HepG2 (cell line): Measurements from ENCODE around the gene VCL. TPM values are rescaled to one million over a fixed set of nuclear protein-coding genes. Genes with fewer than 3 reads are reported as not detected.

ENCODE experiments used
- ATAC-seq: fragments of 200-7000 bp; cut with Tn5 transposase; 3 replicates; pipeline ENCODE4 v1.9.1; 2020; ENCODE audit warnings: mild to moderate bottlenecking, moderate library complexity
- BruUV-seq: library from RNA; stranded (reverse); fragments of 400-500 nt; replicated peaks from 2 replicates; lab custom pipeline; 2021; lab: Mats Ljungman, UMichigan
- CTCF ChIA-PET: fragments of 300-600 bp; formaldehyde crosslinking; extraction: SDS; loops from one replicate; lab custom pipeline; 2021; ENCODE audit warnings: low total read pairs, inconsistent platforms, low intra/inter-chr PET ratio; lab: Yijun Ruan, JAX
- POLR2A ChIA-PET: fragments of 350-600 bp; sonication (Branson Sonifier 250); formaldehyde crosslinking; loops from one replicate; lab custom pipeline; 2020; ENCODE audit warnings: antibody characterized with exemption, inconsistent platforms; lab: Yijun Ruan, JAX
- DNase-seq: peaks from one replicate; pipeline ENCODE4 v3.0.0-alpha.2; 2015; ENCODE audit warnings: low spot score
- FAIRE-seq: peaks from 3 replicates; lab custom pipeline; 2011; peaks lifted over from hg19 to GRCh38; lab: Jason Lieb, UNC
- H2AFZ ChIP-seq: one replicate; pipeline ENCODE4 v1.6.1; 2011; ENCODE audit warnings: low read length, inconsistent platforms
- H3K27ac ChIP-seq: fragments of 300-600 bp; 3 replicates; pipeline ENCODE4 v1.8.0; 2011; ENCODE audit warnings: mixed run types, mild to moderate bottlenecking, mixed read lengths, low read length, inconsistent platforms; ENCODE audit not compliant: insufficient read depth; ENCODE audit errors: extremely low read length
- H3K27me3 ChIP-seq, 2 experiments: fragments of 200-600 bp in 1 of 2; 2 replicates in 1 of 2; 3 replicates in 1 of 2; pipeline versions ENCODE4 v1.6.0 to v1.8.0; 2011; ENCODE audit warnings: low read length in 2 of 2, mild to moderate bottlenecking in 2 of 2, moderate library complexity in 2 of 2, inconsistent platforms in 1 of 2; ENCODE audit not compliant: insufficient read depth in 2 of 2, control insufficient read depth in 1 of 2
- H3K36me3 ChIP-seq, 2 experiments: fragments of 200-600 bp in 1 of 2; replicated peaks in 1 of 2; 2 replicates in 1 of 2; 3 replicates in 1 of 2; pipeline versions ENCODE4 v1.5.1 to v1.8.0; 2011; ENCODE audit warnings: low read length in 2 of 2, inconsistent platforms in 1 of 2; ENCODE audit not compliant: insufficient read depth in 2 of 2, control insufficient read depth in 1 of 2
- H3K4me1 ChIP-seq: 2 replicates; pipeline ENCODE4 v1.5.1; 2012; ENCODE audit warnings: low read length, inconsistent platforms; ENCODE audit not compliant: insufficient read depth
- H3K4me2 ChIP-seq: 2 replicates; pipeline ENCODE4 v1.6.0; 2011; ENCODE audit warnings: low read depth, low read length, inconsistent platforms
- H3K4me3 ChIP-seq, 3 experiments: fragments of 200-600 bp in 1 of 3; sonication (generic), shearing (Covaris generic) in 1 of 3; replicated peaks in 1 of 3; 2 replicates each; pipeline ENCODE4 v1.5.1; 2011 to 2016; ENCODE audit warnings: low read length in 3 of 3, inconsistent platforms in 2 of 3, low read depth in 2 of 3, mild to moderate bottlenecking in 2 of 3, control low read depth in 1 of 3, mixed read lengths in 1 of 3; ENCODE audit not compliant: insufficient read depth in 1 of 3
- H3K79me2 ChIP-seq: one replicate; pipeline ENCODE4 v1.6.1; 2011; ENCODE audit warnings: low read length, inconsistent platforms; ENCODE audit not compliant: insufficient read depth
- H3K9ac ChIP-seq: 2 replicates; pipeline ENCODE4 v1.6.0; 2011; ENCODE audit warnings: mild to moderate bottlenecking, low read depth, low read length, inconsistent platforms; ENCODE audit not compliant: insufficient read depth
- H3K9me3 ChIP-seq: 2 replicates; pipeline ENCODE4 v1.5.1; 2012; ENCODE audit warnings: mild to moderate bottlenecking, low read length
- H4K20me1 ChIP-seq: 2 replicates; pipeline ENCODE4 v1.6.0; 2011; ENCODE audit warnings: inconsistent platforms, mild to moderate bottlenecking, low read length, moderate library complexity; ENCODE audit not compliant: insufficient read depth
- CEBPB ChIP-seq: IDR thresholded peaks from 2 replicates; pipeline ENCODE4 v1.6.1; 2011; ENCODE audit warnings: low read depth, low read length, improper control_type of control experiment, borderline replicate concordance
- CTCF ChIP-seq: sonication (generic); formaldehyde crosslinking; IDR thresholded peaks from 2 replicates; pipeline ENCODE4 v1.5.0; 2020; ENCODE audit warnings: mild to moderate bottlenecking, missing genetic modification reagents, moderate library complexity
- SMAD3 ChIP-seq: sonication (generic); formaldehyde crosslinking; IDR thresholded peaks from 2 replicates; pipeline ENCODE4 v1.4.0; 2020; ENCODE audit warnings: missing genetic modification reagents
- STAG1 ChIP-seq: sonication (generic); formaldehyde crosslinking; IDR thresholded peaks from 2 replicates; pipeline ENCODE4 v1.4.0; 2020; ENCODE audit warnings: missing genetic modification reagents
- ZNF326 ChIP-seq: sonication (generic); formaldehyde crosslinking; IDR thresholded peaks from 2 replicates; pipeline ENCODE4 v1.4.0; 2020; ENCODE audit warnings: missing genetic modification reagents, borderline replicate concordance
- ZNF547 ChIP-seq: sonication (generic); formaldehyde crosslinking; IDR thresholded peaks from 2 replicates; pipeline ENCODE4 v1.5.1; 2020; ENCODE audit warnings: mild to moderate bottlenecking, missing genetic modification reagents
- ZNF678 ChIP-seq: sonication (generic); formaldehyde crosslinking; IDR thresholded peaks from 2 replicates; pipeline ENCODE4 v1.4.0; 2020; ENCODE audit warnings: mild to moderate bottlenecking, missing genetic modification reagents
- WGBS: methylation state at CpG from one replicate; pipeline ENCODE4 v1.1.6; 2017; ENCODE audit warnings: low lambda C conversion rate; 5-methylcytosine and 5-hydroxymethylcytosine counted together
- in situ Hi-C: cut with HindIII; loops from 2 replicates; pipeline ENCODE4 v1.10.0; 2017; ENCODE audit warnings: low pct_unique_long_range_greater_than_20kb; ENCODE audit not compliant: extremely low pct_ligation_motif_present
- intact Hi-C: fragments of 100-400 bp; cut with micrococcal nuclease; formaldehyde crosslinking; loops from one replicate; pipeline ENCODE4 v1.10.0; 2022; ENCODE audit not compliant: unreplicated experiment
- polyA plus RNA-seq, 8 experiments: library from polyadenylated mRNA; depleted of rRNA in 3 of 8; stranded (reverse) in 7 of 8; unstranded in 1 of 8; fragments of >200 nt; fragmentation: Illumina TruSeq in 4 of 8; extraction: Trizol in 4 of 8; gene quantifications; 2 replicates each; pipeline versions ENCODE4 v1.2.1 to v1.2.3, GENCODE V29; 2011 to 2016; ENCODE audit warnings: low read depth in 4 of 8, missing spikeins in 1 of 8, mixed read lengths in 1 of 8; ENCODE audit not compliant: insufficient read depth in 1 of 8
- total RNA-seq, 5 experiments: library from RNA; depleted of rRNA; stranded (reverse); fragments of >200 nt; fragmentation: Illumina TruSeq; extraction: Trizol; gene quantifications; 2 replicates each; pipeline ENCODE4 v1.2.3, GENCODE V29; 2016; ENCODE audit warnings: low read depth in 1 of 5

VCL gene
- total and polyA plus RNA-seq, 2 of the 13 experiments (the other 11 are each of a cell fraction or from before 2014, with no cell fraction given) = 17.3 to 26.9 TPM

- DNase-seq = no peak
- no peak overlapping the region for H3K4me2 ChIP-seq
- BruUV-seq = no TSS peak
- ChIA-PET POLR2A (no interaction called here), CTCF (no interaction called here)
- no peaks in the 10 kb centered on the region for H3K4me1 ChIP-seq
- H3K79me2 ChIP-seq = no peaks in the 10 kb centered on the region
- H3K9me3 ChIP-seq = no peaks in the 10 kb centered on the region
- peak; percentile 67 for ATAC-seq
- no peaks in the 10 kb centered on the region for H3K27me3 ChIP-seq
- no peak overlapping the region for H3K27ac ChIP-seq
- H4K20me1 ChIP-seq = no peaks in the 10 kb centered on the region
- WGBS = 84% methylated on average over 11 of the region's 11 CpGs
- peaks cover 12 to 63% of the 10 kb centered on the region in 2 experiments for H3K36me3 ChIP-seq
- no peak for FAIRE-seq
- in situ Hi-C loops (no loop called here), intact Hi-C loops (no loop called here)
- no peak overlapping the region for H2AFZ ChIP-seq
- no peak overlapping the region for H3K9ac ChIP-seq
- H3K4me3 ChIP-seq = no peak overlapping the region
- TF ChIP-seq STAG1 (peak; percentile 39; the same call in 1 of the 2 replicates), SMAD3 (CRISPR knock-in tag) (no peak), ZNF326 (CRISPR knock-in tag) (no peak), CTCF (peak; percentile 50)
- TF ChIP-seq, all 625 proteins: peak for 2
Measured at GRCh38 chr10:74103560-74104258, 105.8 kb downstream of the VCL start.

GRCh38 chr10:74104480-74104879, 106.6 kb downstream of the VCL start:
- Histone ChIP-seq H3K4me3 (no peak overlapping the region), H3K27me3 (no peaks in the 10 kb centered on the region), H3K4me1 (no peaks in the 10 kb centered on the region), H4K20me1 (no peaks in the 10 kb centered on the region), H2AFZ (no peak overlapping the region), H3K27ac (no peak overlapping the region), H3K9ac (no peak overlapping the region), H3K4me2 (no peak overlapping the region), H3K9me3 (no peaks in the 10 kb centered on the region), H3K79me2 (no peaks in the 10 kb centered on the region), H3K36me3 (peaks cover 17 to 64% of the 10 kb centered on the region in 2 experiments)
- ATAC-seq (no peak), FAIRE-seq (no peak), DNase-seq (no peak)
- no peak for TF ChIP-seq CEBPB
- no peak for TF ChIP-seq ZNF547 (CRISPR knock-in tag)
- TF ChIP-seq ZNF678 = no peak
- ChIA-PET CTCF (no interaction called here), POLR2A (no interaction called here)
- in situ Hi-C loops = no loop called here
- intact Hi-C loops = no loop called here
- no TSS peak for BruUV-seq
- over 99% methylated on average over 5 of the region's 5 CpGs for WGBS
